Activated CD4-positive, alpha-beta T cell treated with anti-CD3 and anti-CD28 coated beads for 48 hours (primary cell): Measurements from ENCODE around the gene ELANE.

Experiments used
- DNase-seq: peaks from one replicate; pipeline ENCODE4 v3.0.0-alpha.2; 2020

Gene ELANE

GRCh38 chr19:852136-853013, at the start of gene ELANE:
Gene ELANE (plus strand): TSS chr19:852303. CDS start chr19:852329, 26 bp downstream.
- no peak for DNase-seq

GRCh38 chr19:802498-803098, 49.5 kb upstream of the ELANE start:
- DNase-seq: no peak

GRCh38 chr19:803099-803561, 49.0 kb upstream of the ELANE start:
- DNase-seq: no peak

GRCh38 chr19:803686-804418, 48.3 kb upstream of the ELANE start:
- DNase-seq: no peak

- DNase-seq: no peak
These were observed 47.5 kb upstream of the ELANE start for GRCh38 chr19:804419-805165.

GRCh38 chr19:805166-805551, 46.9 kb upstream of the ELANE start:
- no peak for DNase-seq

- no peak for DNase-seq
These were observed 46.2 kb upstream of the ELANE start for GRCh38 chr19:805600-806550.

- DNase-seq: no peak
These were observed 45.2 kb upstream of the ELANE start for GRCh38 chr19:806815-807421.

- no peak for DNase-seq
These were observed 44.3 kb upstream of the ELANE start for GRCh38 chr19:807627-808422.

- no peak for DNase-seq
These were observed 43.7 kb upstream of the ELANE start for GRCh38 chr19:808423-808775.

- no peak for DNase-seq
These were observed 41.8 kb upstream of the ELANE start for GRCh38 chr19:810077-810855.

GRCh38 chr19:810883-811489, 41.1 kb upstream of the ELANE start:
- no peak for DNase-seq

GRCh38 chr19:811506-812048, 40.5 kb upstream of the ELANE start:
- no peak for DNase-seq

- no peak for DNase-seq
These were observed 39.9 kb upstream of the ELANE start for GRCh38 chr19:812049-812746.

- DNase-seq: no peak
These were observed 39.3 kb upstream of the ELANE start for GRCh38 chr19:812747-813218.

GRCh38 chr19:813219-814151, 38.6 kb upstream of the ELANE start:
- no peak for DNase-seq
